ENCODE data around the gene BTNL2. TPM values are rescaled to one million over a fixed set of nuclear protein-coding genes. Genes with fewer than 3 reads are reported as not detected.

Gene BTNL2
- total RNA-seq, 2 experiments from 2014 or later: not detected

GRCh38 chr6:32411566-32412327 lies 4.8 kb upstream of the BTNL2 start:
- no peak for DNase-seq
- intact Hi-C loops (cut with DNase I, micrococcal nuclease): loop anchor here in 1 of 2 experiments (2.0 to 5.0 kb wide), 3 partner anchors 167 to 456 kb away; no protein-coding TSS in a partner anchor

GRCh38 chr6:32410906-32411305 lies 3.9 kb upstream of the BTNL2 start:
- DNase-seq (no peak), ATAC-seq (no peak)
- intact Hi-C loops (cut with DNase I, micrococcal nuclease): loop anchor here in 1 of 2 experiments (5.0 kb wide), 1 partner anchor 456 kb away; no protein-coding TSS in a partner anchor
- Mint-ChIP-seq H3K27me3 (peaks cover 41% of the 10 kb centered on the region), H3K27ac (no peak overlapping the region), H3K4me1 (peaks cover 5% of the 10 kb centered on the region), H3K4me3 (no peak overlapping the region), H3K9me3 (ENCODE audit: low read depth) (no peaks in the 10 kb centered on the region), H3K36me3 (ENCODE audit: low read depth) (no peaks in the 10 kb centered on the region)
- POLR2A ChIA-PET: no interaction called here
- CTCF ChIA-PET: interaction anchor here (0.6 to 7.5 kb wide), 5 partner anchors 9 to 375 kb away, joined by 3 to 74 read pairs (median 3); no protein-coding TSS in a partner anchor

More at GRCh38 chr6:32411566-32412327, 4.8 kb upstream of the BTNL2 start:
- no peaks in the 10 kb centered on the region for H3K36me3 Mint-ChIP-seq (ENCODE audit: low read depth)
- no peak for ATAC-seq
- H3K4me3 Mint-ChIP-seq: no peak overlapping the region
- peaks cover 43% of the 10 kb centered on the region for H3K27me3 Mint-ChIP-seq
- peaks cover 5% of the 10 kb centered on the region for H3K4me1 Mint-ChIP-seq
- CTCF ChIA-PET: interaction anchor here (0.6 to 7.5 kb wide), 10 partner anchors 13 to 457 kb away, joined by 3 to 74 read pairs (median 7); no protein-coding TSS in a partner anchor
- POLR2A ChIA-PET: no interaction called here
- H3K27ac Mint-ChIP-seq: no peak overlapping the region
- no peaks in the 10 kb centered on the region for H3K9me3 Mint-ChIP-seq (ENCODE audit: low read depth)

DNA sequence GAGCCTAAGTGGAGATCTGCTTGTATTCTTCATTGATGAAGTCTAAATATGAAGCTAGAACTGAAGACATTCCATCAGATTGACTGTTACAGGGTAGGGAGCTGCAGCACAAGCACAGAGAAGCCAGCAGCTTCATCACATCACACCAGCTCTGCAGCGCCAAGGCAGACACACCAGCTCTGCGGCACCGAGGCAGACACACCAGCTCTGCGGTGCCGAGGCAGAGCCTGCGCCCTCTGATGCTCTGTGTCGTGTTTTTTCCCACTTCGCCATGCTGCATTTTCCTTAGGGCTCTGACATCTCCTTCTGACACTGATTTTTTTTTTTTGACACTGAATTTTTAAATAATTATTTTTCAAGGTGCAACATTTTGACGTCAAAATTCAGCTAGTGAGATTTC lies 784 bp downstream of the BTNL2 start:
- Mint-ChIP-seq H3K9me3 (ENCODE audit: low read depth) (no peaks in the 10 kb centered on the region), H3K27ac (no peak overlapping the region), H3K4me3 (no peak overlapping the region), H3K36me3 (ENCODE audit: low read depth) (no peaks in the 10 kb centered on the region), H3K4me1 (peaks cover 1% of the 10 kb centered on the region), H3K27me3 (peaks cover 31% of the 10 kb centered on the region)
- intact Hi-C loops (cut with DNase I, micrococcal nuclease): no loop called here
- POLR2A ChIA-PET: interaction anchor here (0.7 kb wide), 1 partner anchor 212 kb away, joined by 5 read pairs; no protein-coding TSS in a partner anchor
- ATAC-seq (no peak), DNase-seq (no peak)
- CTCF ChIA-PET: interaction anchor here (0.6 to 2.8 kb wide), 6 partner anchors 8 to 674 kb away, joined by 3 to 17 read pairs (median 6); no protein-coding TSS in a partner anchor

GRCh38 chr6:32405656-32406055 lies 1.3 kb downstream of the BTNL2 start:
- peaks cover 28% of the 10 kb centered on the region for H3K27me3 Mint-ChIP-seq

DNA sequence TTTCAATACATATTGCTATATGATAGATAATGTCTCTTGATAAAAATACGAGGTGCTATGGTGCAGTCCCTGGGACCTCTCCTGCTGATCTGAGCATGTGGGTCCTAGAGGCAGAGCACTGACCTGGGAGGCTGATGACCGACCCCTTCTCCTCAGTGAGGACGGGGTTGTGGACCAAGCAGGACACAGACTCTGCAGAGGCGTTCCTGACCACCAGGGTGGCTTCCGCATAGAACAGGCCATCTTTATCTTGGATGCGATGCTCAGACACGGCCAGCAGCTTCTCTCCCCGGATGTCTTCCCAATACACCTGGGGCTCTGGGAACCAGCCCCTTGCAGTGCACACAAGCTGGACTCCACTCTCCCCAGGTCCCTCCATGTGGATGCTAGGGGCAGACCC lies 4.2 kb downstream of the BTNL2 start:
- no peak overlapping the region for H3K27ac Mint-ChIP-seq
- no peaks in the 10 kb centered on the region for H3K4me1 Mint-ChIP-seq
- peaks cover 31% of the 10 kb centered on the region for H3K27me3 Mint-ChIP-seq
- no peak overlapping the region for H3K4me3 Mint-ChIP-seq
- CTCF ChIA-PET: no interaction called here
- H3K36me3 Mint-ChIP-seq (ENCODE audit: low read depth): no peaks in the 10 kb centered on the region
- no peak for DNase-seq
- no peaks in the 10 kb centered on the region for H3K9me3 Mint-ChIP-seq (ENCODE audit: low read depth)
- POLR2A ChIA-PET: no interaction called here
- intact Hi-C loops (cut with DNase I, micrococcal nuclease): no loop called here
- ATAC-seq: no peak

More at GRCh38 chr6:32405656-32406055, 1.3 kb downstream of the BTNL2 start:
- Mint-ChIP-seq H3K4me3 (no peak overlapping the region), H3K9me3 (ENCODE audit: low read depth) (no peaks in the 10 kb centered on the region), H3K4me1 (peaks cover 1% of the 10 kb centered on the region), H3K36me3 (ENCODE audit: low read depth) (no peaks in the 10 kb centered on the region), H3K27ac (no peak overlapping the region)
- ATAC-seq (no peak), DNase-seq (no peak)
- POLR2A ChIA-PET: no interaction called here
- CTCF ChIA-PET: interaction anchor here (1.0 to 2.8 kb wide), 5 partner anchors 8 to 380 kb away, joined by 3 to 17 read pairs (median 7); no protein-coding TSS in a partner anchor
- intact Hi-C loops (cut with DNase I, micrococcal nuclease): no loop called here

DNA sequence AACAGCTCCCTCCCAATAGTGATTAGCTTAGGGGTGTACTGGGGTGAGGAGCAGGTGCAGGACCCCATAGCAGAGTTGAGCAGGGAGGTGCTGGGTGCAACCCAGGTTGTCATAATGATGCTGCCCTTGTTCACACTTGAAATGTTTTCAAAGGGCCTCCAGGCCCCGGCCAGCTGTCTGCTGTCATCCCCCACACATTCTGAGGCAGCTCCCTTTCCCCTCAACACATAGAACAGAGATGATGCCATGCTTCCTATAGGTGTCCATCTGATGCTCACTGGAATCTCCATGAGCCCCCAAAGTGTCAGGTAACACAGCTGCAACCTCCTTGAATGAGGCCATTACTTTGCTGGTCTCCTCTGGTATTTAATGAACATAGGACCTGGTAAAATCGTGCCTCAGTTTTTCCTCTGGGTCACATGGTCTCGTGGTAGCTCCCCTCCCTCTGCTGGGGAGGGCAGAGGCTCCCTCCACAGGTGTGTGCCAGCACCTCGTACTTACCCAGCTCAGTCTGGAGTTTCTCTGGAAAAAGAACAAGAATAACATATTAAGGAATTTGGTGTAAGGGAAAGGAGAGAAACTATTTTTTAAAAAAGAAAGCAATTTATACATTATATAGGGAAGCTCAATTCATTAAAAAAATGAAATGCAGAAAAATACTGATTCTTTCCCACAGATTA lies 5.6 kb downstream of the BTNL2 start:
- POLR2A ChIA-PET: no interaction called here
- intact Hi-C loops (cut with DNase I, micrococcal nuclease): no loop called here

DNA sequence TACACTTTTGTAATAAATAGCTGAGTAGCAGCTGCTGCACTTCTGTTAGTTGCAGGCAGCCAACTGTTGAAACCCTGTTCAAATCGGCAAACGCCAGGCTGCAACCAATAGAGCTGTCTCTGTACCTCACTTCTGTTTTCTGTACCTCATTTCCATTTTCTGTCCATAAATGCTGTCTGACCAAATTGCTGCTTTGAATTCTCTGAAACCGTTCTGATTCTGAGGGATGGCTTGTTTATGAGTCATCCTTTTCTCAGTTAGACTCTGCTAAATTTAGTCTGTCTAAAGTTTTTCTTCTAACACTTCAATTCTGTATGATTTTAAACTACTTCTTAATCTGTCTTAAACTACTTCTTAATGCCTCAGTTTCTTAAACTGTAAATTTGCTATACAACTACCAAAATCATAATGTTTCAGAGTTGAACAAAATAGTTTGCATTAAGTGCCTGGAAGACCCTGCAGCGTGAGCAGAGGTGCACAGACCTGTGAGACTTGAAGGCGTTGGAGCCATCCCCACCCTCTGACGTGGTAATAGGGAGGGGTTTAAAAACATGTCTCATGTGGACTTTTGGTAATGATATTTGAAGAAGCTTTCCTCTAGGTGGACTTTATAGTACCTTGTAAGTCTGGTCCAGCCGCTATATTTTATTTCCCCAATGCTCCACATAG lies 9.6 kb downstream of the BTNL2 start:
- Mint-ChIP-seq H3K27me3 (peaks cover 11% of the 10 kb centered on the region), H3K9me3 (ENCODE audit: low read depth) (no peaks in the 10 kb centered on the region), H3K27ac (no peak overlapping the region), H3K36me3 (ENCODE audit: low read depth) (no peaks in the 10 kb centered on the region), H3K4me3 (no peak overlapping the region), H3K4me1 (peaks cover 3% of the 10 kb centered on the region)
- intact Hi-C loops (cut with DNase I, micrococcal nuclease): no loop called here
- DNase-seq (no peak), ATAC-seq (peak; percentile 74)
- ChIA-PET CTCF (interaction anchor here (1.1 to 1.2 kb wide), 2 partner anchors 13 to 303 kb away, joined by 3 read pairs; no protein-coding TSS in a partner anchor), POLR2A (no interaction called here)

More for the DNA sequence above, 5.6 kb downstream of the BTNL2 start:
- no peaks in the 10 kb centered on the region for H3K9me3 Mint-ChIP-seq (ENCODE audit: low read depth)
- H3K4me3 Mint-ChIP-seq: no peak overlapping the region
- H3K27me3 Mint-ChIP-seq: peaks cover 26% of the 10 kb centered on the region
- H3K36me3 Mint-ChIP-seq (ENCODE audit: low read depth): no peaks in the 10 kb centered on the region
- DNase-seq (peak; percentile 18), ATAC-seq (no peak)
- CTCF ChIA-PET: interaction anchor here (0.6 to 1.8 kb wide), 8 partner anchors 13 to 384 kb away, joined by 3 to 12 read pairs (median 3); no protein-coding TSS in a partner anchor
- H3K27ac Mint-ChIP-seq: no peak overlapping the region
- peaks cover 3% of the 10 kb centered on the region for H3K4me1 Mint-ChIP-seq

GRCh38 chr6:32396028-32396427 lies 11.0 kb downstream of the BTNL2 start:
- DNase-seq (no peak), ATAC-seq (no peak)
- peaks cover 3% of the 10 kb centered on the region for H3K4me1 Mint-ChIP-seq
- intact Hi-C loops (cut with DNase I, micrococcal nuclease): no loop called here
- peaks cover 11% of the 10 kb centered on the region for H3K27me3 Mint-ChIP-seq
- H3K9me3 Mint-ChIP-seq (ENCODE audit: low read depth): no peaks in the 10 kb centered on the region
- no peaks in the 10 kb centered on the region for H3K36me3 Mint-ChIP-seq (ENCODE audit: low read depth)
- no peak overlapping the region for H3K27ac Mint-ChIP-seq
- CTCF ChIA-PET: no interaction called here
- POLR2A ChIA-PET: no interaction called here
- no peak overlapping the region for H3K4me3 Mint-ChIP-seq

DNA sequence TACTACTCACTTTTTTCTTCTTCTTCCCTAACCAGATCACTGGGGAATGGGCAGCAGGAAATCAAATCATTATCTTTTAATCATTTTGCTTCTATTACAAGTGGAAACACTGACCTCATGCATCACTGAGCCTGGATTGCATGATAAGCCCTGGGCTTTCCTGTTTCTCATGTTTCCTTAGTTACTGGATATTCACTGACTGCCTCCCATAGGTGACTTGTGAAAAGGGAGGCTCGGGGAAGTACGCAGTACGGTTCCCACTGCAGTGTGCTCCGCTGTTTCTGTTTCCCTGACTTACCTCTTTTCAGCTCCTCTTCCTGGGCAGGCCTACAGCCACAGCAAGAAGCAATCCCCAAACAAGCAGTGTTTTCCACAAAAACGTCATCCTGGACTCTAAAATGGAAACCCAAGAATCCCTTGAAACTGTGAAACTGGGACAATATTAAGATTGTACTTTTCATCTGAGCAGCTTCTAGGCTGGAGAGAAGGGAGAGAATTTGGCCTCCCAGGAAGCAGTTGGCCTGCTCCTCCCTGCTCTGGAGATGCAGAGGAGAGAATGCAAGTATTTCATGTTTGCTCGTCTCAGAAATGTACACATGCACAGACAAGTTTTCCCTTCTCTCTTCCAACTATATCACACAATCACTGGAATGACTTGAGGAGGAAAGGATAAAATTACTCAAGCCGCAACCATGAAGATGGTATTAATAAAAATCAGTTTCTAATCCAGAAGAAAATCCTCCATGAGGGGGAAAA lies 13.1 kb downstream of the BTNL2 start:
- peaks cover 13% of the 10 kb centered on the region for H3K27me3 Mint-ChIP-seq
- CTCF ChIA-PET: no interaction called here
- DNase-seq (no peak), ATAC-seq (no peak)
- no peaks in the 10 kb centered on the region for H3K36me3 Mint-ChIP-seq (ENCODE audit: low read depth)
- intact Hi-C loops (cut with DNase I, micrococcal nuclease): no loop called here
- no peak overlapping the region for H3K27ac Mint-ChIP-seq
- H3K9me3 Mint-ChIP-seq (ENCODE audit: low read depth): no peaks in the 10 kb centered on the region
- H3K4me1 Mint-ChIP-seq: peaks cover 3% of the 10 kb centered on the region
- POLR2A ChIA-PET: no interaction called here
- no peak overlapping the region for H3K4me3 Mint-ChIP-seq

DNA sequence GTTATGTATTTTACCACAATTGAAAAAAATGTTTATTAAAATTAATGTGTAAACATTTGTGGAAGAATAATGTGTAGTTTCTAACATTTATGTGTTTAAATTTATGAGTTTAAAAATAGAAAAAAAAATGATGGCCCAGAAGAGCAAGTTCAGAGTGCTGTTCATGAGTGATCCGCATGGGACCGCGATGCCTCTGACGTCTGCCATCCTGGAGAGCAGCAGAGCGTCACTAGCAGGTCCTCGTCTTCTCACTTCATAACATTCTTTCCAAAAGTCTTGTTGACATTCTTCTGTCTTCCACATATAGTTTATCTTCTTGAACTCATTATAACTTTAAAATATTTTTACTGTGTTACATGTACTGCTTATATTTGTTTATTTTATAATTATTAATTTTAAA lies 15.5 kb downstream of the BTNL2 start:
- CTCF ChIA-PET: no interaction called here
- Mint-ChIP-seq H3K9me3 (ENCODE audit: low read depth) (no peaks in the 10 kb centered on the region), H3K4me1 (no peaks in the 10 kb centered on the region), H3K36me3 (ENCODE audit: low read depth) (no peaks in the 10 kb centered on the region), H3K27me3 (peaks cover 18% of the 10 kb centered on the region), H3K27ac (no peak overlapping the region), H3K4me3 (no peak overlapping the region)
- ATAC-seq (no peak), DNase-seq (no peak)
- intact Hi-C loops (cut with DNase I, micrococcal nuclease): no loop called here
- POLR2A ChIA-PET: no interaction called here

Measured in activated CD4-positive, alpha-beta T cell treated with anti-CD3 and anti-CD28 coated beads for 36 hours (primary cell).